Measurements from ENCODE around the gene HSP90AB1.

HSP90AB1 gene

DNA sequence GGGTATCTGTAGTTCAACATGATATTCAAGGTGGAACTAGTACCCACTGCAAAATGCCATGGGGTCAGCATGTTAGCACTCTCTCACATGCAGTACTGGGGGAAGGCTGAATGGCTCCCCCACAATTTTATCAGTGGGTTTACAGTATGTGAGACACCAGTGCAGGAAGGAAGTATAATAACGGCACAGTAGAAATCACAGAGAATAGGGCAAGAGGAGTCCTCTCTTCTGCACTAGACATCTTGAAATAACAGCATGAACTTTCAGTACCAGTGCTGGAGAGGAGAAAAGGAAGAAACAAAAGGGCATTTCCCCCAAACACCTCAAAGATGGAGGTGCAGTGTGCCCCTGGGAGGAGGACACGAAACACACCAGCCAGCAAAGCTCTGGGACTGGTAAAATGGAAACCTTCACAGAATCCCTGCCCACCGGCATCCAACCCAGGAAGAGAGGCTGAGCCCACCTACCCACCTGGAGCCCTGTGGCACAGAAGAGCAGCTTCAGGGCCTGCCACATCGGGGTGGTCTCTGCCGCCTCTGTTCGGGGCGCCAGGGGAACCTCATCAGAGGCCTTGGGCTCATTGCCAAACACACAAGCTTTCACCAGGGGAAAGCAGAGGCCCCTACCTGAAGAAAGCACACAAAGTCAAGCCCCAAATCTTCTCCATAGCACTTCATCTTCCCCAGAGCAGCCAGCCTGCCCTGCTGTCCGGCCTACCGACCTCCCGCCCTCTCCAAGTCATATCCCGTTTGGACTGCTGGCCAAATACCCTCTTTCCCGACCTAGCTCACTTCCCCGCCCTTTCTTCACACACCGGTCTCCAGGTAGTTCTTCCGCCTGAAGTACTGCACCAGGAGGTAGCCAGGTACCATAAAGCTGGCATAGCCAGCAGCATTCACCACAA is 9.2 kb downstream of the HSP90AB1 start:
- DNase-seq: peak; percentile 78

DNA sequence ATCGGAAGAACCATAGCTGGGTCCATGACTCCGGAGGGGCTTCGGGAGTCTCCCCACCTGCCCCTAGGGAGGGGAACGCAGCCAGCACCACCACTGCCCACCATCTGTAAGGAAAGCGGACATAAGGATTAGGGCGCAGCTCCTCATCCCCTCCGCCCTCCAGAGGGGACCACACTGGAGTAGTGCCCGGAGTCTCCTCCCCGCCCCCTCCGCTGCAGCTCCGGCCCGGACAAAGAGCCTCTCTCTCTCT is 9.8 kb downstream of the HSP90AB1 start:
- no peak for DNase-seq

DNA sequence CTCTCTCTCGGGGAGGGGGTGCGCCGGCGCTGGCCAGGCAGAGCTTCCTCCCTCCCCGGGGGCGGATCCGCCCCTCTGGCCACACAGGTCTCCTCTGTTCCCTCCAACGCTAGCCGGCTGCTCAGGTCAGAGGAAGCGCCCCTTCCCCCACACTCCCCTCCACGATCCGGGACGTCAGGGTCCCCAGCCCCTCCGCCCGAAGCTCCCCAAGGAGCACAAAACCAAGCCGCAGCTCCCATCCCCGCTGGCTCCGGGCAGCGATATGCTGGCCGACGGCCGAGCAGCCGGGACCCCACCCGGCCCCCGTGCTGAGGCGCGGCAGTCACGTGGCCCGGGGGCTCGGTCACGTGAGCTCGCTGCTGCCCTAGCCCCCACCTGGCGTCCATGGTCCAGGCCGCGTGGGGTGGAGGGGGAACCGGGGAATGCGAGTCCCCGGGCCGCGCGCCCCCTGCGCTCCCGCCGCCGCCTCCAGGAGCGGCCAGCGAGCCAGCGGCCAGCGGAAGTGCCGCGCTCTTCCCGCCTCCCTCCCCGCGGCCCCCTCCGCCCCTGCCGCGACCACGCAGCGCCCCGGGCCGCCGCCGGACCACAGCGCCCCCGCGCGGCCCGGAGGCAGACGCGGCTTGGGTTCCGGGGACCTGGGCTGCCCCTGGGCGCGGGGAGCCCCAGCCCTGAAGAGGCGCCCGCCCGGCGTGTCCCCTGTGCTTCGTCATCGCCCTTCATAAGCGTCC is 10.3 kb downstream of the HSP90AB1 start, which contains the start of gene SLC35B2:
TSS of gene SLC35B2 (minus strand) at position 504 of the 728 bp plus-strand sequence. CDS start at position 386, 118 bp downstream.
- peak; percentile 88 for DNase-seq

DNA sequence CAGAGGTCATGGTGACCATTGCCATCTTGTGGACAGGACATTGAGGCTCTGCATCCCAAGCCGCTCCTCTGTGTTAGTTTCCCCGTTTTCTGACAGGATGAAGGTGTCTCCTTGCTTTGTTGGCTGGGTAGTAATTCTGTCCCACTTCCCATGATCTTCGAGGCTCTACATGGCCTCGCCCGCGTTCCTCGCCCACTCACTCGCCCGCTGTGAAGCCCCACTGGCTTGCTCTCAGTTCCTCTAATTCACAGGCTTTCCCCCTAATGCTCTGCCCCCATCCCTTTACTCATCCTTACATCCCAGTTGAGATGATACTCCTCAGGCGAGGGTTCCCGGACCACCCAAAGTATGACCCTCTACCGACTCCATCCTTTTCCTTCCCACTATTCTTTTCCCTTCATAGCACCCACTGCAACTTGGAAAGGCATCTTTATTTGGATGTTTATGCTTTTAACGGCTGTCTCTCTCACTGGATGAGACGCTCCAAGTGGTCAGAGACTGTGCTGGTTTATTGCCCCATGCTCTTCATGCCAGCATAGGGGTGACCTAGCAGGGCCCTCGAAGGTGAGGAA is 10.9 kb downstream of the HSP90AB1 start:
- DNase-seq: no peak

DNA sequence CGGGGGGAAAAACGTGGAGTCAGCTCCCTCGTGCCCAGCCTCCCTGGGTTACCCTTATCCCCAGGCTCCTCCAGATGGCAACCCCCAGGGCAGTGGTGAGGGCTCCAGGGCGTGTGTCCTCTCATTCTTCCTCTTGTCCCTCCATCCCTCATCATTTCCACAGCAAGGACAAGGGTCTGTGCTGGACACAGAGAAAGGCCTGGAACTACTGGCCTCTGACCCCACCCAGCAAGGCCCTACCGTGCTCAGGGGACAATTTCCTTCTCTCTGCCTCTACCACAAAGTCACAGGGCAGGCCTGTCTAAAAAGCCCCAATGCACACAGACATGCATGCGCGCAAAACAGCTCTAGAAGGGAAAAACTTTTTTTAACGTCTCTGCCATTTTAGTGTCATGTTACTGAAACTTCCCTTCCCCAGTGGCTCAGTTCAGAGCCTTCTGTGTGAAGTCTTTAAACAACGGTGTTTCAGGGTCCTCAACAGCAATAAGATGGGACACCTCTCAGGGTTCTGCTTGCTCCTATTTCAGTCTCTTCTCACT is 11.5 kb downstream of the HSP90AB1 start:
- no peak for DNase-seq

DNA sequence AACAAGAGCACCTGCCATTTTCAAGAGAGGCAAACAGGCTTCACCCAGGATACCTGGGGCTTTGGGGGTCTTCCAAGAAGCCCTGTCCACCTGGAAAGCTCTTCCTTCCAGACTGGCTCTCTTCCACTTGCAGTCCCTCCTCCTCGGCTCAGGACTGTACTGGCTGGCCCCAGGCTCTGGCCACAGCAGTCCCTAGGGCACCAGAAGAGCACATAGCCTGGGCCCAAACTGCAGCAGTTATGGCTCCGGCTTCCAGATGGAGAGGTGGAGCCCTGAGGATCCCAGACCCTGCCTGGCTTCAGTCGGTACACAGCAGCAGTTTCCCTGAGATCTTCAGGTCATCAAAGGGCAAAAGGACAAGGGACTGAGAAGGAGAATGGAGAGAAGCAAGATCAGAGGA is 12.0 kb downstream of the HSP90AB1 start:
- no peak for DNase-seq

DNA sequence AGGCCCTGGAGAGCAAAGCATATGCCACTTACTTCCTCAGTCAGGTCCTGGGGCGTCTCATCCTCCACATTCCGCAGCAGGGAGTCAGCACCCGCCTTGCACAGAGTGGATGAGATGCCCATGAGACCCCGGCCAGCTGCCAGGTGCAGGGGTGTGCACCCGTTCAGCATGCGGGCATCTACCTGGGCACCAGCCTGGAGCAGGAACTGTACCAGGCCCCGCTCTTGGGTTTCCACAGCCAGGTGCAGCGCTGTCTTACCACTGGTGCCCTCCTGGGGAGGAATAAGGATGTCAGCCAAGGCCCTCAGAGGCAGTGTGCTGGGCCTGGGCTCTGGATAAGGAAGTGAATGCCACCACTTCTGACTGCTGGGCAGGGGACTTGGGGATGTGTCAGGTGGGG is 13.1 kb downstream of the HSP90AB1 start:
- DNase-seq: no peak

DNA sequence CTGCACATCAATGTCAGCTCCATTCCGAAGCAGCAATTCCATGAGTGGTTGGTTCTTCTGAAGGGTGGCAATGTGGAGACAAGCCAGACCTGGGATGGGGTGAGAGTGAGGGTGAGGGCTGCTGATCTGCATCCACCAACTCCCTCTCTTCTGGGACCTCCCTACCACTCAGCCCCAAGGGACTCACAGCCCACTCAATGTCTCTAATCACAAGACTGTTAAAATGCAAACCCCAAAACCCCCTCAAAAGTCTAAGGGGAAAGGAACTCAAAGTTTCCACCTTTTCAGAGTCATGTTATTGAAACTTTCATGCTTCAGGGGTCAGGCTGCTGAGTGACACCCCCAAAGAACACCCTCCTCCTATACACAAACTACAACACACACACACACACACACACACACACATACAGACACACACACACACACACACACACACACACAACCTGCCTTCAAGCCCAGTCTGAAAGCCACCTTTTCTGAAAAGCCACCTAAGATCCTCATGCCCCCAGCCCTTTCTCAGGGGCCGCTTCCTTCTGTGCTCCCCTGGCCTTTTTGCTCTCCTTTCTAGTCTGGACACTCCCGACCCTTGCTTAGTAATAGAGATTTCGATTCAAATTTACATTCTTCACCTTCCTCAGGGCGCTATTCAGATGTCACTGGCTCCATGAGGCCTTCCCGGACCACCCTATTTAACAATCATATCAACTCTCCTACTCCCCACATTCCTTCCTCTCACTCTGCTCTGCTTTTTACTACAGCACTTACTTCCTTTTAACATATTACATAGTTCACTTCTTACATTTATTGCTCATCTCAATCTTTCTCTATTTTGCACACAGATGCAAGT is 13.8 kb downstream of the HSP90AB1 start:
- DNase-seq: no peak

DNA sequence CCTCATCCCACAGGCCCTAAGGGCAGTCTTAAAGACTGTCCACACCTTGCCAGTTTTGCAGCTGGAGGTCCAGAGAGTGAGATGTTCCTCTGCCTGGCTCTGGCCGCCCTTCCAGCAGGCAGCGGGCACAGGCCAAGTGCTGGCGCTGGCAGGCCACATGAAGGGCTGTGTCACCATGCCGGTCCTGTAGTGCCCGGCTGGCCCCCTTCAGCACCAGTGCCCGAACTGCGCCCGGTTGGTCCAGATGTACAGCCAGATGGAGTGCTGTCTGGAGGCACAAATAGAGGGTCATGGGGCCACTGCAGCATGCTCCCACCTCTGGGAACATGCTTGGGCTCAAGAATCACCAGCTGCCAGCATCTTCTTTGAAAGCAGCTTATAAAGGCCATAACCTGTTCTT is 14.7 kb downstream of the HSP90AB1 start:
- DNase-seq: no peak

DNA sequence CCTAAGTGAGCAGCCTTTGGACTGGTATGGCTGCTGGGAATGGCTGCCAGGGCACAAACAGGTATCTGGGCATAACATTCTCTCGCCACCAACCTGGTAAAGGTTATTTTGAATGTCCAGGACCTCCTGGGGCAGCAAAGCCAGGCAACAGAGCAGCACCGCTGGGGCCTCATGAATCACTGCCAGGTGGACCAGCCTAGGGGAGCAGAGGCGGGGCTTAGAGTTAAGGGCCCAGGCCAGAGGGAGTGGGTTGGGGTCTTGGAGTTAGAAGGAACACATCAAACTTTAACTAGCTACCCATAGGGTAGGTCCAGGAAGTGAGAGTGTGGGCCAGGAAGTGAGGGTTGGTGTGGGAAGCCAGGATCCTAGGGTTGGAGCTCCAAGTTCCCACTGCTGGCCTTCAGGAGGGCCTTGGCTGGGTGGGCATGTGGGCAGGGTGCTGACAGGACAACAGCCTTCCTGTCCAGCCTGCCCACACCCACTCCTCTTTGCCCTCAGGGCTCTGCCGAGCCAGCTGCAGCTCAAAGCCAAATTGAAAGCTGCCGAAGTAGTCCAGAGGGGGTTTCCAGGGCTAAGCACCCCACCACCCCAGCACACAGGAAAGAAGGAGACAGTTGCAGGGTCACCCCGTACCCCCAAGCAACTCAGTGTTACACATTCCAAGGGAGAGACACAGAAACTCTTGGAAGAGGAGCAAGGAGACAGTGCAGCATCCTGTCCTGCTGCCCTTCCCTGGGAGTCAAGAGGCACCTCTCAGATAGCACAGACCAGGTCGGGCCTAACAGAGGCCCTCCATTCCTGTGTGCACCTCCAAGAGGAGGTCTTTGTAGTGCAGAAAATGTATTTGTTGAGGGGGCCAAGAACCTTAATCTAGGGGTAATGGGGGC is 15.8 kb downstream of the HSP90AB1 start:
- peak; percentile 59 for DNase-seq

DNA sequence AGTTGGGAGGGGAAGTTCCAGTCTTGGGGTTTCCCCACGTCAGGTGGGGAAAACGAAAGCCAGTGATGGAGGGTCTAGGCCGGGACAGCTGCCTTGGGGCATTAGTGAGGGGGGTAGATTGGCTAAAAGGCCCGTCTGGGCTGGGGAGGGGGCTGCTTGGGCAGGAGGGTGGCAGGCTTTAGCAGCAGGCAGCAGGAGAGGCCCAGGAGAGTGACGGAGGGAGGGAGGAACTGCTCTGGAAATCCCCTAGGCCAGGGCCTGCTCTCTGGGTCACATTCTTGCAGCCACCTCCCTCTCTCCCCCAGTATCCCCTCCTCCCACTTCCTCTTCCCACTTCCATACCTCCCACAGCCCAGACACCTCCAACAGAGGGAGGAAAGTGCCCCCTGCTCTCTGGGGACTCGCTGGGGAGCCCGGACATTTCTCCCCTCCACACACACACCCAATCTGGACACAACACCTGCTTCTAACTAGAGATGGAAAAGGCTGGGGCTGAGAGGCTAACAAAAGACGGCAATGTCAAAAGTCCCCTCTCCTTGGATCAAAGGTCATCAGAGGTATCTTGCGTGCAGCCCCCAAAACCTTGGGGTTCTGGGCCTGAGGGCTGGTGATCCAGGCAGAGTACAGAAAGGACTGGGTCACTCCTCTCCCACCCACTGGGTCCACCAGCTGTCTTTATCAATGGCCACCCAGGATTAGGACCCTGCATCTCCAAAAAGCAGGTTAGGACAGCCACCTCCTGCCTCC is 16.6 kb downstream of the HSP90AB1 start:
- DNase-seq: peak; percentile 72

DNA sequence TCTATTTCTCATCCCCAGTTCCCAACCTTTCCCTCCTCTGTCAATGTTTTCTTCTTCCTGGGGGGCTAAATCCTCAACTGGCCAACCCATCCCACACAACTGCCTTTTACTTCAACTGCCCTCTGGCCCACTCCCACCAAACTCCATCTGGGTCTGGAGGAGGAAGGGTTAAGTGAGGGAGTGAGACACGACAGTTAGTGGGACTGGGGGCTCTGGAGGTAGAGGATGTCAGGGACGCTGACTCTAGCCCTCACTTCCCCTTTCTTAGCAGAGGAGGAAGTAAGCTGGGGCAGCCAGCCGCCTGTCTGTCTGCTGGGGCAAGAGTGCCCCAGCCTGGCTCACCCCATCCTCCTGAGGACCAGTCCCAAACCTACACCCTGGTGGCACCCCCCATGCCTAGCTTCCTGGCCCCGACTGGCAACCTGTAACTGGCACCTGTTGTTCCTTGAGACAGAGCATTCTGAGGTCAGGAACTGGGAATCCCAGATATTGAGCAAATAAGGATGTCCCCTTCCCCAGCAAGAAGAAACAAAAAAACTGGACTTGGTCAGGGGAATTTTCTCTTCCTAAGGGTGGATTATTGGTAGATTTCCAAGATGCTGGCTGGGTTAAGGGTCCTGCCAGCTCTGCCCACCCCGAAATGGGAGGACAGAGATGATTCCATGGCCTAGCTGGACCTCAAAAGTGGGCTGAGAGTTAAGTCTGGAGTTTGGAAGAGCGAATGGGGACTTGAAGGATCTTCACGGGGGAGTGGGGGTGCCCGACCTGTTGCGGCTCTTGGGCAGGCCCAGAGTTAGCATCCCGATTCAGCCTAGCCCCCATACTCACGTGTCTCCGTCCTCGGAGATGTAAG is 17.5 kb downstream of the HSP90AB1 start:
- peak; percentile 70 for DNase-seq

DNA sequence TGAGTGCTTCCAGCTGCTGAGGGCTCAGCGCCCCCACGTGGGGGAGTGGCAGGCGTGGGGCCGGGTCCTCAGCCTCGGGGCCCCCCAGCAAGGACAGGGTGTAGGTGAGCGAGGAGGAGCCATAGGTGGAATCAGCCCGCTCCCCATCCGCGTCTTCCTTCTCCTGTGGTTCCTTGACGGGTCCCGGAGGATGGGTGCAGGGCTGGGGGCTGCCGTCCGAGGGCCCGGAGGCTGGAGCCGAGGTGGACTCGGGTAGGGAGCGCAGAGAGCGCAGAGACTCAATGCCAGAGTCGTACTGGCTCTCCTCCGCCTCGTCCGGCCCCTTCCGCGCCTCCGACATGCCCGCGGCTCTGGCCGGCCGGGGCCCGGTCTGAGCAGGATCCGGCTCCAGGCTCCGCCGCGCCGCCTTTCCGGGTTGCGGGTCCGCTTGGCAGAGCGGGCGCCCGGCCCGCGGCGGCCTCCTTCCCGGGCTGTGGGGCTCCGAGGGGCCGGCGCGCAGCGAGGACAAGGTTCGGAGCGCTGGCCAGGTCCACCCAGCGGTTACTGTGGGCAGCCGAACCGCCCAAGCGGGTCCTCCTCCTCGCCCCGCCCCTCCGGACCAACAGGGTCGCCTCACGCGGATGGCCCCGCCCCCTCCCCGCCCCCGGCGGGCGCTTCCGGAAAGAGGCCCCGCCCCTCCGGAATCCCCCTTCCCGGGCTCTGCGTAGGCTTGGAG is 18.3 kb downstream of the HSP90AB1 start, which contains the start of gene NFKBIE:
TSS of gene NFKBIE (minus strand) at position 545 of the 715 bp plus-strand sequence. CDS start at position 340, 205 bp downstream.
- peak; percentile 100 for DNase-seq

DNA sequence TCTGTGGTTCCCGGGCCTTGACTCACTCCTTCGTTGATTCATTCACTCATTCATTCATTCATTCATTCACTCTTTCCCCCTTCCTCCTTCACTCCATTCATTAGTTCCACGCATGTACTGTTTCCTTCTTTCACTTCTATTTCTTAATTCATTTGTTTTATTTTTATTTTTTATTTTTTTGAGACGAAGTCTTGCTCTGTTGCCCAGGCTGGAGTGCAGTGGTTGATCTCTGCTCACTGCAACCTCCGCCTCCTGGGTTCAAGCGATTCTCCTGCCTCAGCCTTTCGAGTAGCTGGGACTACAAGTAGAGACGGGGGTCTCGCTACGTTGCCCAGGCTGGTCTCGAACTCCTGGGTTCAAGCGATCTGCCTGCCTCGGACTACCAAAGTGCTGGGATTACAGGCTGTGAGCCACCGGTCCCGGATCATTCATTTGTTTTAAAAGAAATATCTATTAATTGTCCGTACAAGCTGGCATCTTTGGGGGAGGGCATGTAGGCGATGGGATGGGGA is 18.9 kb downstream of the HSP90AB1 start:
- no peak for DNase-seq

DNA sequence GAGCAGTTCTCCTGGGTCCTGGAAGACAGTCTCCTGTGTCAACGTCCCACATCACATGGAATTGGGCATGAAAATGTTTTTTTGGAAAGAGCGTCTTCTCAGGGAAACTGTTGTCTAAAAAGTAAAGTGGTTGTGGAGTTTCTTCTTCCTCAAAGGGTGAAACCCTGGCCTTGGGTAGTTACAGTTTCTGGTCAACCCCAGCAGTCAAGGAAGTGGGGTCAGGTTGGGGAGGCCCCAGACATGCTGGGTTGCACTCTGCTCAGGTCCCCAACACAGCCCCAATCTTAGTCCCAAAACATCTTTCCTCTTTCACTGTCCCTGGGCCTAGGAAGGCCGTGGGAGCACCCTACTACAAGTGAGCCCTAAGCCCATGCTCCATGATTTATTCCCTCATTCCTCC is 19.4 kb downstream of the HSP90AB1 start:
- no peak for DNase-seq

DNA sequence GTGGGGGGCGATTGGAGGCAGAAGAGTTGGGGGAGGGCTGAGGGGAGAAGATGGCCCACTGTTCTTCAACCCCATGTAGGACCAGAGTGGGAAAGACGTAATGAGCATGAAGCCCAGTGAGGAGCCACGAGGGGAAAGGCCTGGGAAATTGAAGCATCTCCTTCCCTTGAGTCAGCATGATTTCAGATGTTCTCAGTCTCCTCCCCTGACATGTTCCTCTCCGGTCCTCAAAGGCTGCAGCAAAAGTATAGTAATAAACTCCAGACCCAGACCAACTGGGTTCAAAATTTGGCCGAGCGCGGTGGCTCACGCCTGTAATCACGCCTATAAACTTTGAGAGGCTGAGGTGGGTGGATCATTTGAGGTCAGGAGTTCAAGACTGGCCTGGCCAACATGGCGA is 20.4 kb downstream of the HSP90AB1 start:
- DNase-seq: no peak

DNA sequence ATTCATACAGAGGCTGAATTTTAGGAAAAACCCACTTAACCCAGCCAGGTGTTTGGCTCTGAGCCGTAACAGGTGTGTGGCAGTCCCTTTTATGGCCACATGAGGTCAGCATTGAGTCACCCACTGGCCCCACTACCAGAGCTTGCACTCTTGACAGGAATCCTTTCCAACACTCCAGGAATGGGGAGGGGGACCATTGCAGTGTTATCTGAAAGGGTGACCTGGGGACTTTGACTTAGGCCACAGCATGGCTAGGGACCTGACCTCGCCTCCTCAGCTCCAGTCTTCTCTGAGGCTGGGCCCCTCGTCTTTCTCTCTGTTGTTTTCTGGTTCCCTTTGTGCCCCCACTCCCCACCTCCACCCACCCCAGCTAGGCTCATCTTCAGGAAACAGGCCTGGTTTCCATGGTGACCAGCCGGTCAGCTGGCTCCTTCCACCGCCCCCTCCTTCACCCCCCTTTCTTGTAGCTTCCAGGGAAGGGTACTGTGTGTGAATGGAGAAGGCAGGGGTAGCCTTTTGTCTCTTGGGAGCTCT is 21.3 kb downstream of the HSP90AB1 start:
- DNase-seq: peak; percentile 85

DNA sequence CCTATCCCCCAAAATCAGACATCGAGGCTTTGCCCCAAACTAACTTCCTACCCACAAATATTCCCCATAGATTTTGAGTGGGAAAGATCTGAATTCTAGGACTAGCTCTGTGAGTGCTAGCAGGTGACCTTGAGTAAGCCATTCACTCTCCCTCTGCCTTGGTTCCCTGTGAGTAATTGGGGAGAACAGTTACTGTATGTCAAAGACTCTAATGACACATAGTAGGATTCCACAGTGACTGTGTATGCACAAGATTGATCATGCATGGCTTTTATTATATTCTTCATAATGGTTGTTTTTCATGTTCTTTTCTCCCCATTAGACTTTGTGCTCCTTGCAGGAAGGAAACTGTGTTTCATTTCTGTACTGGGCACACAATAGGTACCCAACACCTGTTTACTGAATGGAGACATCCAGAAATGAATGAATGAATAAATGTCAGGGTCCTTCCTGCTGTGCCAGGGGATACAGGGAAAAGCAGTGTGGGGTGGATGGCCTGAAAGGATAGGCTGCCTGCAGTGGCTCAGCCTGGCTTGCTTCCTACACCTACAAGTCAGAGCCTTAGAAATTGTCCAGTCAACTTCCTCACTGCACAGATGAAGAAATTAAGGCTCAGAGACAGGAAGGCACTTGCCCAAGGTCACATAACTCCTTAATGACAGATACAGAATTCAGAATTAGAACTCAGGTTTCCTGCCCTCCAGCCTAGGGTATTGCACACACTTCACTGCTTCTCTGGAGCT is 22.4 kb downstream of the HSP90AB1 start:
- DNase-seq: no peak

Measured in activated CD8-positive, alpha-beta memory T cell treated with anti-CD3 and anti-CD28 coated beads for 24 hours (primary cell).